ENCODE data around the gene TSSC4. TPM values are rescaled to one million over a fixed set of nuclear protein-coding genes. Genes with fewer than 3 reads are reported as not detected.

Gene TSSC4
- polyA plus RNA-seq, 5 donors, result 17.6 to 39.0 (median 22.6) TPM

DNA sequence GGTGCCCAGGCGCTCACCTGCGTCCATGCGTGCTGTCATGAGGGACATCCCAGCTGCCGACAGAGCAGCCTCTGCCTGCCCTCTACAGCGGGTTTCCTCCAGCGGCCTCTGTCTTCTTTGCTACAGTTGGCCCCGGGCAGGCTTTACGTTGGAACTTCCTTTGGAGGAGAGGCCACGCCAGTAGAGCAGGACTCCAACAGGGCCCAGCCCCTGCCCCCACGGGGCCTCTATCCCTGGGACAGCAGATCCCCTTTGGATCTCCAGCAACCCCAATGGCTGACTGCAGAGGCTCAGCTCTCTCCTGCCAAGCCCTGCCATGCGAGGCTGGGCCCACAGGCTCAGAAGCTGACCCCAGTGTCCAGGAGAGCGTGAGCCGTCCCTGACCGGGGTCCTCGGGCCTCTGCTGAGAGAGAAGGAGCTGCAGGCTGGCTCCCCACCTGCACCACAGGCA is 31.6 kb downstream of the TSSC4 start:
- DNase-seq, result no peak

GRCh38 chr11:2432628-2433071 is 32.1 kb downstream of the TSSC4 start:
- DNase-seq, result no peak

DNA sequence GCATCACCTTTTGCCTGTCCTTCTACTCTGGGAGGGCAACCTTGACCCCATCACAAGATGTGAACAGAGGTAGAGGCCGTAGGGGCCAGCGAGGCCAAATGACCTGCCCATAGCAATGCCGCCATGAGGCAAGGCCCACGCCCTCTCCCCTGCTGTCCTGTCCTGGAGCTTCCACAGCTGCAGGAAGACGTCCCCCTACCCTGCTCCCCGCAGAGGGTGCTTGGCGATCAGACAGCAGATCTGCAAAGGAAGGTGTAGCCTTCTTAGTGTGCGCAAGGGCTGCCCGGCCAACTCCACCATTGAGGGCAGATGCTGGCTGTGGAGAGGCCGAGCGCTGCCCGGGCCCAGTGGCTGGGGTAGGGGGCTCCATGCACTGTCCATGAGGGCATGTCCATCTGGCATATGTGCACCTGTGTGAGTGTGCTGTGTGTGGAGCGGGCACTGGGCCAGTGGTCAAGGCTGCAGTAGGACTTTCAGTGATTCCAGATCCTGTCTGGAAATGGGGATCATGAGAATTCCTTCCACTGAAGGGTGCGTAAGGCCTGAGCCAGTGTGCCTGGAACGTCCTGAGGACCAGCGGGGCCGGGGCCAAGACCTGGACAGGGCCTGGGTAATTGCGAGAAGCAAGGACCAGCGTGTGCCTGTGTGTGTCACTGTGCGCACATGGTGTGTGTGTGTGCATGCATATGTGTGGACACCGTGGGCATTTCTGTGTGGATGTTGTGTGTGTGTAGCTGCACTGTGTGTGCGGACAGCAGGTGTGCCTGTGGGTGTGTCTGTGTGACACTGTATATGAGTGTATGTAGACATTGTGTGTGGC is 32.8 kb downstream of the TSSC4 start:
- DNase-seq, result no peak

- no peak for DNase-seq
These were observed 33.5 kb downstream of the TSSC4 start for GRCh38 chr11:2434008-2434407.

DNA sequence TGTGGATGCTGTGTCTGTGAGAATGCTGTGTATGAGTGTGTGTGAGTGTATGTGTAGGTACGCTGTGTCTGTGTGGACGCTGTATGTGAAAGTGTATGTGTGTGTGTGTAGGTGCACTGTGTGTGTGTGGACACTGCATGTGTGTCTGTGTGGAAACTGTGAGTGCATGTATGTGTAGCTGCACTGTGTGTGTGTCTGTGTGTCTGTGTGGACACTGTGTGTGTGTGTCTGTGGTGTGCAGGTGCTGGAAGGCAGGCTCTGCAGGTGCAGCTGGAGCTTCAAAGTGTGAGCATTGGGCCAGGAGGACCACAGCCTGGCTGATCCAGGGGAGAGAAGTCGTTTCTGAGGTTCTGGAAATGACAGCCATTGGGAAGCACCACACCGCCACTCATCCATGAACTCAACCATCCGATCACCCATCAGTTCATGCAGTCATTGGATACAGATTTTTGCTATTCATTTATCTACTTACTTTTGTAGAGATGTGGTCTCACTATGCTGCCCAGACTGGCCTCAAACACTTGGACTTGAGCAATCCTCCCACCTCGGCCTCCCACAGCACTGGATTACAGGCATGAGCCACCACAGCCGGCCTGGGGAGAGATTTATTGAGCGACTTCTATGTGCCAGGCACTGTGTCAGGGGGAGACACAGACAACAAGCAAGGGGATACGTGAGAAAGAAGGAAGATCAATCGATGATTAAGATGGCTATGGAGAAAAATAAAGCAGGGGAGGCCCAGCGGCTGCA is 34.1 kb downstream of the TSSC4 start:
- DNase-seq, result no peak

- DNase-seq, result no peak
These were observed 34.9 kb downstream of the TSSC4 start for GRCh38 chr11:2435288-2436012.

GRCh38 chr11:2436013-2436520 is 35.5 kb downstream of the TSSC4 start:
- DNase-seq, result no peak

- DNase-seq, result no peak
These were observed 36.0 kb downstream of the TSSC4 start for GRCh38 chr11:2436521-2437031.

GRCh38 chr11:2437516-2437915 is 37.0 kb downstream of the TSSC4 start:
- DNase-seq, result no peak

DNA sequence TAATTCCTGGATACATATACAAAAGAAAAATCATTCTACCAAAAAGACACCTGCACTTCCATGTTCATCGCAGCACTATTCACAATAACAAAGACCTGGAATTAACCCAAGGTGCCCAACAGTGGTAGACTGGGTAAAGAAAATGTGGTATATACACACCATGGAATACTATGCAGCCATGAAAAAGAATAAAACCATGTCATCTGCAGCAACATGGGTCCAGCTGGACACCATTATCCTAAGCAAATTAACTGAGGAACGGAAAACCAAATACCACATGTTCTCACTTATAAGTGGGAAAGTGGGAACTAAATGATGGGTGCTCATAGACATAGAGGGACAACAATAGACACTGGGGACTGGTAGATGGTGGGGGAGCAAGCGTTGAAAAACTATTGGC is 39.3 kb downstream of the TSSC4 start:
- DNase-seq, result no peak

- no peak for DNase-seq
These were observed 40.1 kb downstream of the TSSC4 start for GRCh38 chr11:2440646-2441045.

GRCh38 chr11:2441171-2441570 is 40.6 kb downstream of the TSSC4 start:
- DNase-seq, result no peak

DNA sequence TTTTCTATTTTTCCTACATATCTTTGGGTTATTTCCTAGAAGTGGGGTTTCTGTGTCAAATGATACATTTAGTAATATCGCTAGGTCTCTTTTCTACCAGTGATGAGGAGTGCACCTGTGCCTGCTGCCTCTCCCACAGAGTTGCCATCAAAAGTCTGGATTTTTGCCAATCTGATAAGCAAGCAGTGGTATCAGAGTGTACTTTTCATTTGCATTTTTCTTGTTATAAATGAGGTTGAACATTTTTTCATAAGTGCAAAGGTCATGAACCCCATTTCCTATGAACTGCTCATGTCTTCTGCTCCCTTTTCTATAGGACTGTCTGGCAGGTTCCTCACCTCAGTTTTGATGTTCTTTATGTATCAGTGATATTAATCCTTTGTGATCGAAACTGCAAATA is 42.0 kb downstream of the TSSC4 start:
- no peak for DNase-seq

DNA sequence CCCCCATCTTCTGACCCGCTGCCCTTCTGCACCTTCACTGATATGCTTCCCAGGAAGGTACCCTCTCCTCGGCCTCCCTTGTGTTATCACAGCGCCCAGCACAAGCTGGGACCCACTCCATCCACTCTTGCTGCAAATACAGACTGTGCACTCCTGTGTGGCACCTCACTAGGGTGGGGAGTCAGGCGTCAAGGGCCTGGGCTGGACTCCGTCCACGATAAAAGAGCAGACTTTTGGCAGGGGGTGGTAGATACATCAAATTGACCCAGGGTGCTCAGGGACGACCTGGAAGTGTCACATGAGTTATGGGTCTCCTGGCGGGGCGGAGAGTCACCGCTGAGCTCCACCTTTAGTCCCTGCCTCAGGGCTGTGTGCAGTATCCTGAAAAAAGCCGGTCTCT is 42.9 kb downstream of the TSSC4 start:
- no peak for DNase-seq

DNA sequence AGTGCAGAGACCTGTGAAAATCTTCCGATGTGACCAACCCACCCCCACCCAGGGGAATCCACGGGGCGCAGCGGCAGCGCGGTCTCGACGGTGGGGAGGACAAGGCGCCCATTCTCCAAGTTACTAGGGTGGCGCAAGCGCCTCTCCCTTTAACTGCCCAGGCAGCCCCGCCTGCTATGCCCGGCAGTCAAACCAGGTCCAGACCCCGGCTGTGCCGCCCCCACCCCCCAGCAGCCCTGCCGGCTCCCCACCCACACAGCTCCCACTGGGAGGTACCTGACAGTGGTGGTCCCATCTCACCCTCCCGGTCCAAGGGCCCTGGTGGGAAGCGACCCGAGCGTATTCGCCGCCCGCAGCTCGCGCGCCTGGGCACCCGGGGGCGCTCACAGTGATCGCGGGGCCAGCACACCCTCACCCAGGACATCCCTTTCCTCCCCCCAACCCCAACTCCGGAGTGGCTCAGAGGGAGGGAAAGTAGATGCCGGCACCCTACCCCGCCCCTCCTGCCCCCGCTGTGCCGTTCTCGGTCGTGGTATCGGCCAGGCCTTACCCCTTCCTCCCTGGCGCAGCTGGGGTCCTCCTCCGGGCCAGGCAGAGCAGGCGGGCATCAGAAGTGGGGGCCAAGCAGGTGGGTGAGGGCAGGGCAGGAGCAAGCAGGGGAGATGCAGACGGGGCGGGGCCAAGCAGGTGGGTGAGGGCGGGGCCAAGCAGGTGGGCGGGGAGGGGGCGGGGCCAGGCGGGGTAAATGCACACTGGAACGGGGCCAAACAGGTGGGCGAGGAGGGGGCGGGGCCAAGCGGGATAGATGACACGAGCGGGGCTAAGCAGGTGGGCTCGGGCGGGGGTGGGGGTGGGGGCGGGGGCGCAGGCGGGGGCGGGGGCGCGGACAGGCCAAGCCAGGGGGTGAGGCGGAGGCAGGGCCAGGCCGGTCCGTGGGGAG is 43.6 kb downstream of the TSSC4 start, which contains the start of gene TRPM5:
TRPM5 (minus strand) TSS at position 634 of the 940 bp plus-strand sequence. CDS start 21,478 bp downstream, outside the sequence.
- no peak for DNase-seq

DNA sequence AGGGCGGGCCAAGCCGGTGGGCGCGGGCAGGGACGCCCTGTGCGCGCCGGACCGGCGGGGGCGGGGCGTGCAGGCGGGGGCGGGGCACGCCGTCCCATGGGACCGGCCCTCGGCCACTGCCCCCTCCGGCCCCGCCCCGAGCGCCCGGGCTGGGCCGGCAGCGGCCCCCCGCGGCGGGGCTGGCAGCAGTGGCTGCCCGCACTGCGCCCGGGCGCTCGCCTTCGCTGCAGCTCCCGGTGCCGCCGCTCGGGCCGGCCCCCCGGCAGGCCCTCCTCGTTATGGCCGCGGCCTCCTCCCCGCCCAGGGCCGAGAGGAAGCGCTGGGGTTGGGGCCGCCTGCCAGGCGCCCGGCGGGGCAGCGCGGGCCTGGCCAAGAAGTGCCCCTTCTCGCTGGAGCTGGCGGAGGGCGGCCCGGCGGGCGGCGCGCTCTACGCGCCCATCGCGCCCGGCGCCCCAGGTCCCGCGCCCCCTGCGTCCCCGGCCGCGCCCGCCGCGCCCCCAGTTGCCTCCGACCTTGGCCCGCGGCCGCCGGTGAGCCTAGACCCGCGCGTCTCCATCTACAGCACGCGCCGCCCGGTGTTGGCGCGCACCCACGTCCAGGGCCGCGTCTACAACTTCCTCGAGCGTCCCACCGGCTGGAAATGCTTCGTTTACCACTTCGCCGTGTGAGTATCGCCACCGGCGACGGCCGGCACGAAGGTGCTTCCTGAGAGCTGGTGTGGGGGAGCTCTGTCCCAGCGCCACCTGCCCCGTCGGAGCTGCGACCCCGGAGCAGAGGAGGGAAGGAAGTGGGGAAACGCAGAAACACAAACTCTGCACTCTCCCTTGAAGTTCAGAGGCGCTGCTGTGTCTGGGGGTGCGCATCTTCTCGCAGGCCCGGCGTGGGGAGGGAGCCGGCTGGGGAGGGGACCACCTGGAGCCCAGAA is 44.5 kb downstream of the TSSC4 start, which contains the start of gene KCNQ1:
KCNQ1 (plus strand) TSS at position 188 of the 925 bp plus-strand sequence; CDS start at position 279, 91 bp downstream.
- DNase-seq, result no peak

DNA sequence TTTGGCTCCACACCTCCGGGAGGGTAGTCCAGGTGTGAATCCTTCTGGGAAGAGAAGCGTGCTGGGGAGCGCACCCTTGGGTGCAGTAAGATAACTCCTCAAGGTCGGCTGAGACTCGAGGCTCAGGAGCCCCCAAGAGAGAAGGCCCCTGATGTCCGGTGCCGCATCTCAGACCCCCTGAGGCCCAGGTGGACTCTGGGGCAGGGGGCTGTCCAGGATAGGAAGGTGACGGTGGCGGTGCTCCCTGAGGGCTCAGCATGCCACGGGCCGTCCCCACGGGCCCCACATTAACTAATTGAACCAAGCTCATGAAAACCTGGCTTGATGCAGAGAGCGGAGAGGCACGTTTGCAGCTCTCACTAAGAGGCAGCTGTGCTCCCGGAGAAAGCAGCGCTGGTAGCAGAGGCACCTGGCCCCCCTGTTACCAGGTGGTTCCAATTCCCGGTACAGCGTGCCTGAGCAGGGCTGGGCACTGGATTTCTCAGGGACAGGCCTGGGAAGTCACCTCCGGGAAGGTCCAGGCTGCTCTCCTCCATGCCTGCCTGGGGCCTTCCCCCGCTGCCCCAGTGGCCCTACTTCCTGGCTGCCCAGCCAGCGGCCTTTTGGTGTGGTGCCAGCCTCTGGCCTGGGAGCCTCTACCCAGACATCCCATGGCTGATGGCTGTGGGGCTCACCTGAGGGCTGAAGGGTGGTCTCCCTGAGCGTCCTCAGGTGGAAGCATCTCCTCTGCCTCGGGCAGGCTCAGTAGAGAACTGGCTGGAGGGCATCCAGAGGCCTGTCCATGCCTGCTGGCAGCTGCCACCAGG is 45.4 kb downstream of the TSSC4 start:
- no peak for DNase-seq

DNA sequence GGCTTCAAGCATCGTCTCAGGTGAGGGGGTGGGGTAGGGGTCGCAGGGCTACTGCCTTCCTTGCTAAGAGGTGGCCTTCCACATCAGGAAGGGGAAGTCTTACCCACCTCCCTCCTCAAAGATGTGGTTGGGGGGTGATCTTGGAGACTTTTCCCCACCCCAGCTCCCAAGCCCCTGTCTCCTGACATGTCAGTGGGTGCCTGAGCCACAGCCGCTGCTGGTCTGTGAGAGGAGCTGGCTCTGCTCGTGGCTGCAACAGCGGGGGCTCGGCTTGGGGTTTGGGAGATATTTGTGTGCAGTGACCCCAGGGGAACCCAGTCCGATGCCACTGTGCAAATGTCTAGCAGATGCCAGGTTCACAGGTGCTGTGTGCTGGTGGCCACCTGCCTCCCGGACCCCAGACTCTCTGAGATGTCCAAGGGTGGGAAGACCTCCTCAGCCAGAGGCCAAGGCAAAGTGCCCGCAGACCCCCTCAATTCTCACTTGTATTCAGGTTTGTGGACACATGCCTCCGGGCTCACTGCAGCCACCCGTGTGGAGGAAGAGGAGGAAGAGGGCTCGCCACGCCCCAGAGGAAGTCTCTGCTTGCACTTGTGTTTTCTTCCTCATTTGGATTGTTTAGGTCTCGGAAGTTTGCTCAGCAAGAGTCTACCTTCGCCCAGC is 46.2 kb downstream of the TSSC4 start:
- no peak for DNase-seq

Data from right lung (tissue), 5 donors.